ENCODE results near the gene ALDH1A1.

The ALDH1A1 gene

DNA sequence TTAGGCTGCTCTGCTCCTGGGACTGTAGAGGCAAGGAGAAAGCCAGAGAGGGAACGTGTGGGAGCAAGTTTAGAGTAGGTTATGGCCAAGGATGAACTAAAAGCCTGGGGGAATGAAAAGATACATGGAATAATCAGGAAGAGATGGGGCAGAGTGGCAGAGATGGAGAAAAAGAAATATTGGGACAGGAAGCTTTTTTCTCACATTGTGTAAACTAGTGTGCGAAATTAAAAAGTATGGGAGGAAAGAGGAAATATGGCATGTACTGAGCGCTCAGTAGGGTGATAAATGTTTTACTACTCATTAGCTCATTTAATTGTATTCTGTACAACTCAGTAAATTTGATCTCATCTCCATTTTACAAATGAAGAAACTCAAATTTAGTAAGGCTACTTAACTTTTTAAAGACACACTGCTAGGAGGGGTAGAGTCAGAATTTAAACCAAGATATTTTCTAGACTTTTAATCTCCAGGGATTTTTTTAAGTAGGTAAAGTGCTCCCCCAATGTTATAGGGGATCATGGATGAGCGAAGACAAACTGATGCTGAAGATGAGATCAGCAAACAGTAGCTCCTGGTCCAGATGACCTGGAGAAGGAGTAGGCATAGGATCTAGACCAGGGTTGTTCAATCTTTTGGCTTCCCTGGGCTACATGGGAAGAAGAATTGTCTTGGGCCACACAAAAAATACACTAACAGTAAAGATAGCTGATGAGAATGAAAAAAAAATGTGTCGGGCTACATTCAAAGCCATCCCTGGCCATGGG lies 30.8 kb downstream of the ALDH1A1 start:
- ATAC-seq (no peak), DNase-seq (ENCODE audit: low spot score in 2 of 2) (no peak)
- H3K27ac Mint-ChIP-seq: no peak overlapping the region
- H3K9me3 Mint-ChIP-seq: no peaks in the 10 kb centered on the region
- no peak overlapping the region for H3K4me3 Mint-ChIP-seq
- no peaks in the 10 kb centered on the region for H3K36me3 Mint-ChIP-seq
- H3K4me1 Mint-ChIP-seq: no peaks in the 10 kb centered on the region

DNA sequence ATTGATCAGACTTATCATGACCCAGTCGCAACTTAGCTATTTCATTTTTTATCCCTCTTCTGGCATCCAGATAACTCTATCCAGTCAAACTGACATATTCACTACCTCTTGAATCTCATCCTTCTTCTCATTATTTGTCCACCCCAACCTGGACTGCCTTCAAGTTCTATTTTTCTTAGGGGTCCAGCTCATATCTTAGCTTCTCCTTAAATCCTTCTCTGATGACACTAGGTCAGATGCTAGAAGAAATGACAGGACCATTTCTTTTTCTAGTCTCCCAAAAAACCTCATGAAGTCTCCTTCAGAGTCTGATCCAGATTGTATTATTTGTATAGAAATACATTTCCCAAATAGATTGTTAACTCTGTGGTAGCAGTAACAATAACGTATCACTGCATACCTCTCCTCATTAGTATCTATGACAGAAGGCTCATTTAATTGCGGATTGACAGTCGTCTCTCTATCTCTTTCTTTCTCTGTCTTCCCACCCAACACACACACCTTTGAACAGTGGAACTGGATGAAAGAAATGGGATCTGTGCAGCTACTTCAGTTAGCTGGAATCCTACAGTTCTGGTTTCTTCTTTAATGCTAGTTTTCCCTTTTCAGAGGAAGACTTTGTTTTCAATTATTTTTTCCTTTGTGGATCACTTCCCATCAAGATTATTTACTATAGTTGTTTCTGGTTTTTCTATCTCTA lies 33.5 kb downstream of the ALDH1A1 start:
- DNase-seq (ENCODE audit: low spot score in 2 of 2) (no peak), ATAC-seq (no peak)
- no peaks in the 10 kb centered on the region for H3K9me3 Mint-ChIP-seq
- H3K4me3 Mint-ChIP-seq: no peak overlapping the region
- H3K4me1 Mint-ChIP-seq: no peaks in the 10 kb centered on the region
- H3K36me3 Mint-ChIP-seq: no peaks in the 10 kb centered on the region
- H3K27ac Mint-ChIP-seq: no peak overlapping the region

DNA sequence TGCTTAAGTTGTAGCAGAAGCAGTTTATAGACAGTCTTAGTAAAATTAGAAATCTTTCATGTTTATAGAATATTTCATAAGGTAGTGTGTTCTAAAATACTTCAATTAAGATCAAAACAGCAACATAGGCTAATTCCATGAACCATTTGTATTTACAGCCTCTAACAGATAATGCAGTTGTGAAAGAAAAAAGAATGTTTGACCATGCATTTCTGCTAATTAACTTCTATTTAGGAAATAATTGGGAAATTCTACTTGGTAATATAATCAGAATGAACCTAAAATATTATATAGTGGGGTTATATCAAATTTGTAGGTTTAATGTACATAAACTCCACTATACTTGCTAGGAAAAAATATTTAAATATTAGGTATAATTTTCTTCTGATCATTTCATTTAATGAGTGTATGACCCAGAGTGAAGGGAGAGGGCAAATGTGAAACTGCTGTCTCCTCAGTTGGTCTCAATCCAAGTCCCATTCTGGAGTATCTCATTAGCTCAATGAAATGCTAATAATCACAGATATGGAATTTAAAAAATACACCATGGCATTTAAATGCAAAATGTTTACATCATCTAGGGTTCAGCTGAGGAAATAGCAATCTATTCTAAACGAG lies 34.9 kb downstream of the ALDH1A1 start:
- no peak for DNase-seq (ENCODE audit: low spot score in 2 of 2)
- no peak for ATAC-seq
- Mint-ChIP-seq H3K36me3 (no peaks in the 10 kb centered on the region), H3K4me3 (no peak overlapping the region), H3K4me1 (no peaks in the 10 kb centered on the region), H3K9me3 (no peaks in the 10 kb centered on the region), H3K27ac (no peak overlapping the region)

DNA sequence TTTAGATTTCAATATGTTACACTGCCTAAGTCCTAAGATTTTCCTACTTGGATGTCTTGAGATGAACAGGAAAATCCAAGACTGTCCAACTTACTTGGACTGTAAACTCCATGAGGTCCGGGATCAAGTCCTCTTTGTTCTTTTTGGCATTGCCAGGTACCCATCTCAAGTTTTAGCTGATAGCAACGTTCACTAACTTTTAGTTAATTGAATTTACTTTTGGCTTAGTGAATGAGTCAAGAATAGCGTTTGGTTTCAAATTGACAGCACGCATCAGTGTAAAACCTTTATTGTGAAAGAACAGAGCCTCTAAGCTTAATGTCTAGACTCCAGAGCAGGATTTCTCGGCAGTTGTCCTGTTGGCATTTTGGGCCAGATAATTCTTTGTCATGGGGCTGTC lies 37.2 kb downstream of the ALDH1A1 start:
- H3K9me3 Mint-ChIP-seq: no peaks in the 10 kb centered on the region
- ATAC-seq (no peak), DNase-seq (ENCODE audit: low spot score in 2 of 2) (no peak)
- H3K36me3 Mint-ChIP-seq: no peaks in the 10 kb centered on the region
- H3K4me1 Mint-ChIP-seq: no peaks in the 10 kb centered on the region
- no peak overlapping the region for H3K4me3 Mint-ChIP-seq
- H3K27ac Mint-ChIP-seq: no peak overlapping the region

DNA sequence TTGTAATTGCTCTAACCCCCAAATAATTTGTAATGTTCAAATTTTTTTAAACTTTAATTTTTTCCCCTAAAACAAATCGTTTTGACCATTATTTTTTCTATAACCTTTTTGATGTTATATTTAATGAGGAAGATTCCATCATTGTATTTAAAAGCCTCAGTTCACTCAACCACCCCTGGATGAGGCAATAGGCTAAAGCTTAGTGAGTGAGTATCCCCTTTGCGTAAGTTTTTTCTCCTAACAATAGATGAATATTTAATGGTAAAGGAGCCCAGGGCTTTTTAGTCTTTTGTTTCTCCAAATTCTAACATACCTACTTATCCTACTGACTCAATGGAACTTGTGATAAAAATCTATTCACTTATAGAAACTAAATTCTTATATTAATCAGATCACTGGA lies 38.1 kb downstream of the ALDH1A1 start:
- ATAC-seq: no peak
- DNase-seq (ENCODE audit: low spot score in 2 of 2): no peak

DNA sequence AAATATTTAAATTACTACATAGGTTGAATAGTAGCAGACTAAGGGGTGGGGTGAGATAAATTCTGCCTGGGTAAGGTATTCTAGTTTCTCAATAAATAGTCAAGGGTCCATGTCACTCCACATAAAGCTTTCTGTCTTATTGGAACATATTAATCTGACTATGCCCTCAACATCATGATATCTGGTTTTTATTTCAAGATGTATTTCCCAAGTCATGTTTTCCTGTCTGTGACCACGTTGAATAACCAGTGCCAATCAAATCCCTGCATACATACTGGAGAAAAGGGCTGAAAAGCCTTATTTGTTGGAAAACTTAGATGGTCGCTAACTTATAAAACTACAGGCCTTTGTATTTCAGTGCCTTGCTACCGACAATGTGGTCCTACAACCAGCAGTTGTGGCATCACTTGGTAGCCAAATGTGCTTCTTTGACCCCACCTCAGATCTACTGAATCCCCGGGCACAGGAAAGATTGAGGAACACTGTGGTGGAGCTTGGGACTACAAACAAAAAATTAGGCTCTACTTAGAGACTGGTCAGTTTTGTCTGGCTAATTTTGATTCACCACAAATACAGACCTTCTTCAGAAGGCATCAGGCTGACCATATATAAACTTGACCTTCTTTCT lies 39.4 kb downstream of the ALDH1A1 start:
- Mint-ChIP-seq H3K4me1 (no peaks in the 10 kb centered on the region), H3K4me3 (no peak overlapping the region), H3K36me3 (no peaks in the 10 kb centered on the region), H3K9me3 (no peaks in the 10 kb centered on the region), H3K27ac (no peak overlapping the region)
- no peak for DNase-seq (ENCODE audit: low spot score in 2 of 2)
- no peak for ATAC-seq

More for the DNA sequence above, 38.1 kb downstream of the ALDH1A1 start:
- Mint-ChIP-seq H3K4me3 (no peak overlapping the region), H3K9me3 (no peaks in the 10 kb centered on the region), H3K36me3 (no peaks in the 10 kb centered on the region), H3K4me1 (no peaks in the 10 kb centered on the region), H3K27ac (no peak overlapping the region)

DNA sequence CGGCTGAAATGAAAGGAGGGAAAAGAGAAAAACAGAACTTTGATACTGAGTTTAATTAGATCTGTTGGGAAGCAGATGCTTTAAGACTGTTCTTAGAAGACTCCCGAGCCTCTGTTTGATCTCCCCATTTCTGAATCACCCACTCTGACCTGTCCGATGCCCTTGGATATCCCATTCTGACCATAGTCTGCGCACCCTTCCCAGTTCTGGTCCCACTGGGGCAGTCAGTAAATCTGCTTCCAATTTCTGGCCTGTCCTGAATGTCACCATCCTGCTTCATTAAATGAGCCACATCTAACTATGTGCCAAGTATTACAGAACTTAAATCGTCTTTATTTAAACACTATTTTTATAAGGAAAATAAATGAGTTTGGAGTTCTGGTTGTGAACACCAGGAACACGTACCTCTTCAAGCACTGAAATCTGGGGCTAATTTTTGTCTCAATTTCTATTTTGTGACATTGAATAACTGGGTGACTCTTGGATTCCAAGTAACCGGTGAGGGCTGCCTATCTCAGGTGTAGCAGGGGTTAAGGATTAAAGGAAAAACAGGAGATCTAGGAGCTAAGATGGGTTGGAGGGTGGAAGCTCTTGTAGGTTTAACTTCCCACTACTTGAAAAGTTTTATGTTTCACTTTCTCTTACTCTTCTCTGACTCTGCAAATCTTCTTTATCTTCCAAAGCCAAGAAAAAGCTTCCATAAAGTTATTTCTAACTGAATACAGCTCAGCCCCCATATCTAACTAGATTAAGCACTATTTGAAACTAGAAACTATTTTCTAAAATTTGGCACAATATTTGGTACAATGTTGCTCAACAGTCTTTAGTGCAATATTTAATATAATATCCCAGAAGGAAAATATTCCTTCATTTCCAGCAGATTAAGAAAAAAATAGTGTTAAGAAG lies 40.1 kb downstream of the ALDH1A1 start:
- DNase-seq (ENCODE audit: low spot score in 2 of 2) (no peak), ATAC-seq (no peak)
- Mint-ChIP-seq H3K4me1 (no peaks in the 10 kb centered on the region), H3K9me3 (no peaks in the 10 kb centered on the region), H3K4me3 (no peak overlapping the region), H3K27ac (no peak overlapping the region), H3K36me3 (no peaks in the 10 kb centered on the region)

DNA sequence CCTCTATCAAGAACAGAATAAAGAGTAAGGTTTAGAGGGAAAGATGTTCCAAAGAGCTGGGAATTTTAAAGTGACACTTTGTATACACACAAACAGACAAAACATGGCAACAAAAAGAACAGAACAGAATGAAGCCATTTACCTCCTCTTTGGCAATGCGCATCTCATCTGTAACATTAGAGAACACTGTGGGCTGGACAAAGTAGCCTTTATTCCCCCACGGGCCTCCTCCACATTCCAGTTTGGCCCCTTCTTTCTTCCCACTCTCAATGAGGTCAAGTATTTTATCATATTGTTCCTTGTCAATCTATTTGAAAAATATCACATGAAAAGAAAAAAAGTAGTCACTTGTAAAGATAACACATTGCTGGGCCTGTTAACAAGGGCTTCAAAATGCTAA lies 41.0 kb downstream of the ALDH1A1 start:
- ATAC-seq: no peak

DNA sequence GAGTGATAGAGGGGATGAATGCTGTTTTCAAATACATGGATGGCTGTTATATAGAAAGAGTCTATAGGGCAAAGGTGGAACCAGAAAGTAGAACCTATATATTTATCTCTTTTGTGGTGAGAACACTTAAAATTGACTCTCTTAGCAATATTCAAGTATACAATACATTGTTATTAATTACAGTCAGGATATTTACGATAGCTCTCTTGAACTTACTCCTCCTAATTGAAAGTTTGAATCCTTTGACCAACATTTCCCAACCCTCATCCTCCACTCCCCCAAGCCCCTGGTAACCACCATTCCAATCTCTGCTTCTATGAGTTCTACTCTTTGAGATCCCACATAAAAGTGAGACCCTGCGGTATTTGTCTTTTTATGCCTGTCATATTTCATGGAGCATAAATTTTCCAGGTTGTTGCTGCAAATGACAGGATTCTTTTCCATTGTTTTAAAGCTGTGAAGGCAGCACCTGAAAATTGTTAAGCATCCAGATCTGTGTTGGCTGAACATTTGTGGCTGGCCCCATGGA lies 41.5 kb downstream of the ALDH1A1 start:
- DNase-seq (ENCODE audit: low spot score in 2 of 2): no peak
- ATAC-seq: no peak
- no peaks in the 10 kb centered on the region for H3K36me3 Mint-ChIP-seq
- H3K9me3 Mint-ChIP-seq: no peaks in the 10 kb centered on the region
- H3K4me1 Mint-ChIP-seq: no peaks in the 10 kb centered on the region
- no peak overlapping the region for H3K27ac Mint-ChIP-seq
- H3K4me3 Mint-ChIP-seq: no peak overlapping the region

More for the DNA sequence above, 41.0 kb downstream of the ALDH1A1 start:
- no peaks in the 10 kb centered on the region for H3K4me1 Mint-ChIP-seq
- no peaks in the 10 kb centered on the region for H3K9me3 Mint-ChIP-seq
- no peaks in the 10 kb centered on the region for H3K36me3 Mint-ChIP-seq
- H3K4me3 Mint-ChIP-seq: no peak overlapping the region
- DNase-seq (ENCODE audit: low spot score in 2 of 2): no peak
- H3K27ac Mint-ChIP-seq: no peak overlapping the region

DNA sequence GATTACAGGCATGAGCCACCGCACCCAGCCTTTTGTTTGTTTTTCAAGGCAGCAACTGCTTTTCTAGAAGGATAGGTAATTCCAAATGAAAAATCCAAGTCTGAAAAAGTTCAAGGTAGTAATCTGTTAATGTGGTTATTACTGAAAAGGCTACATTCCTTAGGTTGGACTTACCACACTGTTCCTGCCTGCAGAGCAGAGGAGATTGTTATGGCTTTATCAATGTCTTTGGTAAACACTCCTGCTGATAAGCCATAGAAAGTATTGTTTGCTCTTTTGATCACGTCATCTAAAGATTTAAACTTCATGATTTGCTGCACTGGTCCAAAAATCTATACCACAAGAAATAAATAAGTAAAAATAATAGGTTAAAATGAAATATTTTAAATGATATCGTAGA lies 43.4 kb downstream of the ALDH1A1 start:
- ATAC-seq: no peak
- Mint-ChIP-seq H3K9me3 (no peaks in the 10 kb centered on the region), H3K4me3 (no peak overlapping the region), H3K36me3 (no peaks in the 10 kb centered on the region), H3K27ac (no peak overlapping the region), H3K4me1 (no peaks in the 10 kb centered on the region)
- DNase-seq (ENCODE audit: low spot score in 2 of 2): no peak

DNA sequence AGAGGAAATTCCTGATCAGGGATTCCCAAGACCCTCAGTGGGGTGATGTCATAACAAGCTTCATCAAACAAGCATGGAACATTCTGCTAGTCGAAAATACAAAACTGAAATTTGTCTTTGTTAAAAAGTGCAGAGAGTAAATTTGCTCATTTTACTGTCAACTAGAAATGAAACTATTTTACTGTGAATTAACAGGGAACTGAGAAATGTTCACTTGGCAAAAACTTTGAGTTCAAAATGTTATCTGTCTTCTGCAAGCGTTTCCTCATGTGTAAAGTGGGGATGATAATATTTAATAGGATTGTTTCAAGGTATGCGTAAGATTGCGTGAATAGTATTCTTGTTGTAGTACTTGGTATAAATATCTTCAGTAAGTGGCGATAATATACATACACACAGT lies 45.4 kb downstream of the ALDH1A1 start:
- ATAC-seq: no peak
- H3K4me3 Mint-ChIP-seq: no peak overlapping the region
- no peak overlapping the region for H3K27ac Mint-ChIP-seq
- no peaks in the 10 kb centered on the region for H3K9me3 Mint-ChIP-seq
- H3K36me3 Mint-ChIP-seq: no peaks in the 10 kb centered on the region
- DNase-seq (ENCODE audit: low spot score in 2 of 2): no peak
- no peaks in the 10 kb centered on the region for H3K4me1 Mint-ChIP-seq

DNA sequence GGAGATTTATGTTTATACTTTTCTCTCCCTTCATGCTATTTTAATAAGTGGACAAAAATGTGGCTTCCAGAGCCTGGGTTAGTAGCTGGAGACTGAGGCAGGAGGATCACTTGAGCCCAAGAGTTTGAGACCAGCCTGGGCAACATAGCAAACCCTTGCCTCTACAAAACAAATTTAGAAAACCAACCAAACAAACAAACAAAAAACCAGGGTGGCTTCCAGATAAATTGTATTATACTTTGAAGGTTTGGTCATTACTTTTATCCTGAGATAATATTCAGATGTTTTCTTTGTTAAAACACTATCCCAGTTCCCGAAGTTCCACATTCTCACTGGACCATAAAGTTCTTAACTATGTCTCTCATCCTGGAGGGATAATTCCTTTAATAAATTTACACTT lies 46.0 kb downstream of the ALDH1A1 start:
- Mint-ChIP-seq H3K4me1 (no peaks in the 10 kb centered on the region), H3K27ac (no peak overlapping the region), H3K4me3 (no peak overlapping the region), H3K36me3 (no peaks in the 10 kb centered on the region), H3K9me3 (no peaks in the 10 kb centered on the region)
- no peak for ATAC-seq
- no peak for DNase-seq (ENCODE audit: low spot score in 2 of 2)

DNA sequence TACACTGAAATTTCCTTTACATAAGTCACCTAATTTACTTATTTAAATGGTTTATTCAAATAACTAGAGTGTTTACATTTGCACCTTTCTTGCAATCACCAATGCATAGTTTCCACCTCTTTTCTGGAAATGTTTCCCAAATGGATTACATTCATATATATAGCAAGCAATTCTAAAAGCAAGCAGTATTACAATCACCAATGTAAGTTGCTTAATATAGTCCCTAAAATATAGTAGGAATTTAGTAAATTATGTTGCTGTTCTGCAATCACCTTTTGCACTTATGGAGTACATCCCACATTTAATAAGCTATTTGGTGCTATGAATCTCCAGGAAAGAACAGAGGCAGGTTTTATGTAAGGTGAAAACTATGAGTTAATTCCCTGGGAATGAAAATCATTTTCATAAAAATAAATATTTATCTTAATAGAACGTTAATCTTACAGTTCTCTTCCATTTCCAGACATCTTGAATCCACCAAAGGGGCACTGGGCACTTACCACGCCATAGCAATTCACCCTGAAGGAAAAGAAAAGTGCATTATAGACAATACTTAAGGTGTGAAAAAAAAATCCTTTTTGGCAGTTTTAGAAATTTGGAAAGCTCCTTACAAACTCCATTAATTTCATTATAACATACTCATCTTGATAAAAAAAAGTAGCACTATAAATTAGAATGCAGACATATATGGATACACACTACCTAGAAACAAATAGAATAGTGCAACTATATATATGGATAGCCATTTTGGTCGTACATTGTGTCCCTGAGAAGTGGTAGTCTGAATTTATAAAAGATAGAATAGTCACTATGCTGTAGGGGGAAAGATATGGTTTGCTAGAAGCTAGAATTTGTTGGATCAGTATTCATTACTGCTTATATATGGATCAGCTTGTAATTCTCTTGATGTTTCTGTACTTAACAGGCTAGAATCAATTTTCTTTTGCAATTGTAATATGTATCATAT lies 47.1 kb downstream of the ALDH1A1 start:
- Mint-ChIP-seq H3K36me3 (no peaks in the 10 kb centered on the region), H3K27ac (no peak overlapping the region), H3K9me3 (no peaks in the 10 kb centered on the region), H3K4me3 (no peak overlapping the region), H3K4me1 (no peaks in the 10 kb centered on the region)
- ATAC-seq (no peak), DNase-seq (ENCODE audit: low spot score in 2 of 2) (no peak)
